ENCODE results near the gene TMEM156. TPM values are rescaled to one million over a fixed set of nuclear protein-coding genes. Genes with fewer than 3 reads are reported as not detected.

Gene TMEM156
- total RNA-seq, 2 donors from 2014 or later = not detected

- Mint-ChIP-seq H3K9me3 (no peaks in the 10 kb centered on the region), H3K27me3 (ENCODE audit: insufficient read depth) (no peaks in the 10 kb centered on the region), H3K36me3 (ENCODE audit: low read depth) (no peaks in the 10 kb centered on the region), H3K27ac (no peak overlapping the region), H3K4me3 (no peak overlapping the region), H3K4me1 (peaks cover 15% of the 10 kb centered on the region)
- WGBS, 2 experiments (ENCODE audit: insufficient coverage in 1 of 2, insufficient read length in 1 of 2) = 91 to 100% methylated on average over 3 of the region's 3 CpGs
- Histone ChIP-seq H3K9ac (ENCODE audit: extremely low read depth, low read length, poor library complexity, severe bottlenecking) (no peak overlapping the region), H3K4me1 (ENCODE audit: control insufficient read depth, insufficient read depth, low read length) (no peaks in the 10 kb centered on the region), H3K9me3 (ENCODE audit: control insufficient read depth, low read length) (no peaks in the 10 kb centered on the region), H3K27ac (ENCODE audit: low read depth, low read length) (no peak overlapping the region), H3K4me3 (ENCODE audit: low read length) (no peak overlapping the region), H3K36me3 (ENCODE audit: control insufficient read depth, insufficient read depth, low read length) (no peaks in the 10 kb centered on the region), H3K27me3 (ENCODE audit: control insufficient read depth, insufficient read depth, low read length, poor library complexity, severe bottlenecking) (no peaks in the 10 kb centered on the region)
- no peak for DNase-seq
- TF ChIP-seq CTCF (conservative IDR thresholded peaks at IDR 0.05) = no peak
Measured at GRCh38 chr4:39039108-39039507, 6.9 kb upstream of the TMEM156 start.

GRCh38 chr4:39037941-39038340, 5.7 kb upstream of the TMEM156 start:
- no peak overlapping the region for H3K27ac Mint-ChIP-seq
- no peak overlapping the region for H3K4me3 Mint-ChIP-seq
- Histone ChIP-seq H3K4me3 (ENCODE audit: low read length) (no peak overlapping the region), H3K27me3 (ENCODE audit: control insufficient read depth, insufficient read depth, low read length, poor library complexity, severe bottlenecking) (no peaks in the 10 kb centered on the region), H3K36me3 (ENCODE audit: control insufficient read depth, insufficient read depth, low read length) (no peaks in the 10 kb centered on the region), H3K9ac (ENCODE audit: extremely low read depth, low read length, poor library complexity, severe bottlenecking) (no peak overlapping the region), H3K9me3 (ENCODE audit: control insufficient read depth, low read length) (no peaks in the 10 kb centered on the region), H3K4me1 (ENCODE audit: control insufficient read depth, insufficient read depth, low read length) (no peaks in the 10 kb centered on the region), H3K27ac (ENCODE audit: low read depth, low read length) (no peak overlapping the region)
- no peaks in the 10 kb centered on the region for H3K36me3 Mint-ChIP-seq (ENCODE audit: low read depth)
- H3K27me3 Mint-ChIP-seq (ENCODE audit: insufficient read depth) = no peaks in the 10 kb centered on the region
- peaks cover 3% of the 10 kb centered on the region for H3K4me1 Mint-ChIP-seq
- no peaks in the 10 kb centered on the region for H3K9me3 Mint-ChIP-seq
- no peak for DNase-seq
- no peak for TF ChIP-seq CTCF (conservative IDR thresholded peaks at IDR 0.05)
- 83 to 100% methylated on average over 2 to 3 of the region's 3 CpGs for WGBS, 2 experiments (ENCODE audit: insufficient coverage in 1 of 2, insufficient read length in 1 of 2)

- H3K27me3 Mint-ChIP-seq (ENCODE audit: insufficient read depth) = no peaks in the 10 kb centered on the region
- no peak overlapping the region for H3K27ac Mint-ChIP-seq
- H3K36me3 Mint-ChIP-seq (ENCODE audit: low read depth) = no peaks in the 10 kb centered on the region
- no peak overlapping the region for H3K4me3 Mint-ChIP-seq
- H3K9me3 Mint-ChIP-seq = no peaks in the 10 kb centered on the region
- peaks cover 3% of the 10 kb centered on the region for H3K4me1 Mint-ChIP-seq
- Histone ChIP-seq H3K4me3 (ENCODE audit: low read length) (no peak overlapping the region), H3K9me3 (ENCODE audit: control insufficient read depth, low read length) (no peaks in the 10 kb centered on the region), H3K27me3 (ENCODE audit: control insufficient read depth, insufficient read depth, low read length, poor library complexity, severe bottlenecking) (no peaks in the 10 kb centered on the region), H3K27ac (ENCODE audit: low read depth, low read length) (peak overlapping the region; percentile 51), H3K9ac (ENCODE audit: extremely low read depth, low read length, poor library complexity, severe bottlenecking) (no peak overlapping the region), H3K36me3 (ENCODE audit: control insufficient read depth, insufficient read depth, low read length) (no peaks in the 10 kb centered on the region), H3K4me1 (ENCODE audit: control insufficient read depth, insufficient read depth, low read length) (no peaks in the 10 kb centered on the region)
- DNase-seq = no peak
- TF ChIP-seq CTCF (conservative IDR thresholded peaks at IDR 0.05) = no peak
- WGBS, 2 experiments (ENCODE audit: insufficient coverage in 1 of 2, insufficient read length in 1 of 2) = 86 to 100% methylated on average over 1 to 4 of the region's 4 CpGs
Measured at GRCh38 chr4:39037491-39037825, 5.2 kb upstream of the TMEM156 start.

Measured in endodermal cell (in vitro differentiated cells).